ENCODE measurements around the gene MACROD2.

- no peak for TF ChIP-seq RAD21 (IDR thresholded peaks at IDR 0.05; ENCODE audit: low read length)
- TF ChIP-seq FOS (IDR thresholded peaks at IDR 0.05; ENCODE audit: low read depth, low read length): no peak
Observed at GRCh38 chr20:16096756-16097326, 2101.5 kb downstream of the MACROD2 start.

All from IMR-90 (cell line).